Stimulated activated CD8-positive, alpha-beta memory T cell treated with anti-CD3 and anti-CD28 coated beads, Interleukin-7, amount 100 ng/mL, for 48 hours (primary cell): Measurements from ENCODE around the gene B3GALT5.

Experiments used
- DNase-seq, 2 donors: peaks; one replicate each; pipeline ENCODE4 v3.0.0-alpha.2; 2020; ENCODE audit warnings: low read depth in 1 of 2; ENCODE audit errors: extremely low read depth in 1 of 2

The B3GALT5 gene

GRCh38 chr21:39641827-39642450 lies 29.2 kb downstream of the B3GALT5 start:
- no peak for DNase-seq

- DNase-seq: no peak
Observed at GRCh38 chr21:39644062-39644560, 31.4 kb downstream of the B3GALT5 start.

GRCh38 chr21:39645331-39645730 lies 32.6 kb downstream of the B3GALT5 start:
- DNase-seq: no peak

GRCh38 chr21:39647476-39647875 lies 34.7 kb downstream of the B3GALT5 start:
- DNase-seq: no peak

DNA sequence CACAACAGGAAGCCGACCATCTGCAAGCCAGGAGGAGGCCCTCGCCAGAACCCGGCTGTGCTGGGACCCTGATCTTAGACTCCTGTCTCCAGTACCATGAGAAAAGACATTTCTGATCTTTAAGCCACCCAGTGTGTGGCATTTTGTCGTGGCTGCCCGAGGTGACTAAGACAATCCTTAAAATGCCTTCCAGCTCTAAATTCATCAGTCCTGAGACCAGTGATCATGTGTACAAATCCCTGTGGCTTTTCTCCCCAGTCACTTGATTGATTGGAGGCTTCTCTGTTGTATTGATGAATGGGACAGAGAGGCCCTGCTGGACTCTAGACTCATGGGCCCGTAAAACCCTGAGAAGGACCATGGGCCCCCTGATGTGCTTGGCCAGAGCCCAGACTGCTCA lies 36.1 kb downstream of the B3GALT5 start:
- no peak for DNase-seq

DNA sequence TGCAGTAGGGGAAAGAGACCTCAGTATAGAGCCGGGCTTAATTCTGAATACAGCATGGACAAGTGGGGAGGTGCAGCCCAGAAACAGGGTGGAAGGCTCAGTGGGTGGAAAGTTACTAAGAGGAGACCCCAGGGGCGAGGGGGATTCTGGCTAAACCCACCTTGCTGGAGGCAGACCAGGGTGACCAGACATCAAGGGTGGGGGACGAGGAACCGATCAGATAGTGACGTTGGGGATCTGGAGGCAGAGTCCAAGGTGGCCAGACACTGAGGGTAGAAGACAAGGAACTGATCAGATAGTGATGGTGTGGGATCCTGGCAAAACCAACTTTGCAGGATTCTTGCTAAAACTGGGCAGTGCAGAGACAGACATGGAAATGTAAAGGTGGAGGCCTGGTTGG lies 36.8 kb downstream of the B3GALT5 start:
- DNase-seq: no peak

GRCh38 chr21:39650306-39650705 lies 37.6 kb downstream of the B3GALT5 start:
- DNase-seq: no peak

DNA sequence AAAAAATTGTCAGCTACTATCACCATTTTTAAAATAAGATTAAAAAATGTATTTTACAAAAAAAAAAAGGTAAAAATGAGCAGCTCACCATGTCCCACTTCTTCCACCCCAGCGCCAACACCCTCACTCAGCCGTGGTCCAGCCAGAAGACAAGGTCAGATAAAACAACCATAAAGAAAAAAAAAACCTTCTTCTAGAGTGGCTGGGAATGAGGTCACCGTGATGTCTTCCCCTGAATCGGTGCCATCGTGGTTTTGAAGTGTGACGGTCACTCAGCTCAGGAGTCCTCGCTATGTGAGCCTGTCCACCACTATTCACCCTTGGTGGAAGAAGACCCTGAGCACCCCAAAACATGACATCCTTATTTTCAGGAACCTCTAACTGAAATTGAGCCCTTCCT lies 38.1 kb downstream of the B3GALT5 start:
- DNase-seq: no peak

- DNase-seq: no peak
Observed at GRCh38 chr21:39651206-39651605, 38.5 kb downstream of the B3GALT5 start.

DNA sequence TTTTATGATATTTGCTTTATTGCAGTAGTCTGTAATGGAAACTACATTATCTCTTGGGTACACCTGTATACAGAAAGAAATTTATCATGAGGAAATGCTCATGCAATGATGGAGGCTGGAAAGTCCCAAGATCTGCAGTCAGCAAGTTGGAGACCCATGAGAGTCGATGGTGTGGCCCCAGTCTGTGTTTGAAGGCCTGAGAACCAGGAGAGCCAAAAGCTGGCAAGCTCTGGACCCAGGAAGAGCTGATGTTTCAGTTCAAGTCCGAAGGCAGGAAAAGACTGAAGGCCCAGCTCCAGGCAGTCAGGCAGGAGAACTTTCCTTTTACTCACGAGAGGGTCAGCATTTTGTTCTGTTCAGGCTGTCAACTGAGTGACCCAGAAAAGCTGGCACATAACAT lies 42.2 kb downstream of the B3GALT5 start:
- DNase-seq: no peak

- DNase-seq: no peak
Observed at GRCh38 chr21:39655589-39655988, 42.8 kb downstream of the B3GALT5 start.

DNA sequence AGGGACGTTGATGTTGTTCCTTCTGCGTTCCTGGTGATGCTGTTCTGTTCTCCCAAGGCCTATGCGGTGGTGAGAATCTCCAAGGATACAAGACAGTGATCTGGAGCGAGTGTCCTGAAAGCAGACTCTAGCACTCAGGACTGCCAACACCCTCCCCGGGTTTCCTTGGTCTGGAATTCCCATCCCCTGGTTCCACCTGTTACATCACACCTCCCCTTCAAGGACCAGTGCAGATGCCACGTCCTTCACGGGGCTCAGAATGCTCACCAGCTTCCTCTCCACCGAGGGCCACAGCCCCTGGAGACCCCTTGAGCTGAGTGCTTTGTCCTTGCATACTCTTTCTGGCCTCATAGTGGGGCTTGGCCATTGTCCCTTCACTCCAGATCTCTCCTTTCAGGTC lies 43.5 kb downstream of the B3GALT5 start:
- no peak for DNase-seq

- DNase-seq: no peak
Observed at GRCh38 chr21:39657091-39657689, 44.5 kb downstream of the B3GALT5 start.

- no peak for DNase-seq
Observed at GRCh38 chr21:39658066-39658465, 45.3 kb downstream of the B3GALT5 start.

GRCh38 chr21:39659070-39659815 lies 46.5 kb downstream of the B3GALT5 start:
- no peak for DNase-seq

- no peak for DNase-seq
Observed at GRCh38 chr21:39660191-39660980, 47.6 kb downstream of the B3GALT5 start.

- DNase-seq: no peak
Observed at GRCh38 chr21:39661121-39661520, 48.4 kb downstream of the B3GALT5 start.

DNA sequence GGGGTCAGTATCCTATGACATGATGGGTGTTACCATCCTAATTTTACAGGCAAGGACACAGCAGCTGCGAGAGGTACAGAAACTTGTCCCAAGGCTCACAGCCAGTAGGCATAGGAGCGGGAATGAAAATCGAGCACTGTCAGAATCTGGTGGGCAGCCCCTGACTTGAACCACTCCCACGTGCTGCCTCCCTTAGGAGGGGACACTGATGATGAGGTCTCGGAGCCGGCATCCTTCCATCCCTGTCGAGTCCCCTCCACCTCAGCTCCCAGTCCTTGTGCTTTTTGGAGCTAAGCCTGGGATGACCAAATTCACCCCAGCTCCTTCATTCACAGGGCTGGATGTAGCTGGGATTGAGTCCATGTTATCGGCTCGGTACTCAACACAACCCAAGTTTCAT lies 49.0 kb downstream of the B3GALT5 start:
- DNase-seq: no peak

DNA sequence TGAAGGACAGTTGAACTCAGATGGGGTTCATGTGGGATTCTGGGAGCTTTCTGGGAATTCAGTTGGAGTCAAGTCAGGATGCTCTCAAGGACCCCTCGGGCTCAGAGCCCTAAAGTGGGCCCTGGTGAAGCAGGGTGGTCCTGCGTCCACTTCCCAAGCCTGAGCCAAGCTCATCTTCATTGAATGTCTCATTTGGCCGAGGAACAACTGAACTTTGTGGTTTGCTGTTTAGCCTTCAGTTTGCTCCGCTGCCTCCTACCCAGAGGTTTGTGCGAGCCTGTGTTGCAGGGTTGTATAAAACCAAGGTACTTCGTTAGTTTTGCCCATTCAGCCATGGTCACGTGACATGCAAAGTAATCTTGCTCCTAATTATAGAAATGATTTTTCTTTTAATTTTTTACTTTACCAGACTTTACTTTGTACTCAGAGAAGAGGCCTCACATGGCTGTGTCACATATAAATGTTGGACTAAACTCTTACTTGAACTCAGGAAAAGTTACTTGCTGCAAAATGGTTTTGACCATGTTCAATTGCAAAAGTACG lies 49.7 kb downstream of the B3GALT5 start:
- DNase-seq: no peak

DNA sequence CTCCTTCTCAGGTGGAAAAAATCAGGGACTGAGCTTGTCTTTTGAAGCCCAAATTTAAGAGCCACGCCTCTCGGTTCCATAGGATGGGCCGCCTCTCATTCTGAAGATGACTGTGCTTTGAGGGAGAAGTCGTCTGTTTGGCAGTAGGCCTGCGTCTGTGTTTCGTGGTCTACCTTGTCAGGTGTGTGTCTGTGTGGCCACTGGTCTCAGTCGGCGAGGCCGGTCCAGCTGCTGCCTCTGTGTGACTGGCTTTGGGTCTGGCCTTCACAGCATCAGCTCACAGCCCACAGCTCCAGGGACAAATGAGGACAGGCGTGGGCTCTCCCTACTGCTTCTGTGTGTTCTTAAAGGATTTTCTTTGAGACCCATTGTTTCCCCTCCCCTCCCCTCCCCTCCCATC lies 50.3 kb downstream of the B3GALT5 start:
- DNase-seq: no peak
